ENCODE results near the gene MTHFD1L. TPM values are rescaled to one million over a fixed set of nuclear protein-coding genes. Genes with fewer than 3 reads are reported as not detected.
A peak's percentile ranks its signal among the peaks of the same experiment; 100 is the strongest.

The MTHFD1L gene
- total RNA-seq, 4 donors from 2014 or later = 4.7 to 45.9 (median 24.0) TPM

DNA sequence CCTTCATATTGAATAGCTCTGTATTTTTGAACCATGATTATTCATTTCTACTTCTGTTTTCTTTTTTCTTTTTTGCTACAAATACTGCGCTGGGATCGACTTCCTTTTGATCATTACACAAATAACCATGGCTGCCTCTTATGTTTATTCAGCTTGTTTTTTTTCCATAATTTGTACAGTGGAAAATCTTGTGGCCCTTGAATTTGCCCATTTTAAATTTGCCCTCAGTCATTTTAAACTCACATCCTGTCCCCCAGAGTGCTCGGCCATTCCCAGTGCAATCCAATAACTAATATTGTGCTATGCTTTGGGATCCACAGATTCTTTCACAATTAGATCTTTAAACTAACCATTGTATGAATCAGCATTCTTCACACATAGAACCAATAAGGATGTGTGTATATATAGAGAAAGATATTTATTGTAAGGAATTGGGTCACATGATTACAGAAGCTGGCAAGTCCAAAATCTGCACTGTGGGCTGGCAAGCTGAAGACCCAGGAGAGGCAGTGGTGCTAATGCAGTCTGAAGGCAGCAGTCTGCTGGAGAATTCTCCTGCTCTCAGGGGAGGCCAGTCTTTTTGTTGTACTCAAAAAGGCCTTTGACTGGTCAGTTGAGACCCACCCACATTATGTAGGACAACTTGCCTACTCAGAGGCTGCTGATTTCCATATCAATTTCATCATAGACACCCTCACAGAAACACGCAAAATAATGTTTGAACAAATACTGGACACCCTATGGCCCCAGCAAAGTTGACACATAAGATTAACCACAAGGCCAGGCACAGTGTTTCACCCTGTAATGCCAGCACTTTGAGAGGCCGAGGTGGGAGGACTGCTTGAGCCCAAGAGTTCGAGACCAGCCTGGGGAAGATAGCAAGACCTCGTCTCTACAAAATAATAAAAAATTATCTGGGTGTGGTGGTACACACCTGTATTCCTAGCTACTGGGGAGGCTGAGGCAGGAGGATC, 147.1 kb downstream of the MTHFD1L start:
- no peak for DNase-seq (ENCODE audit: low spot score)

DNA sequence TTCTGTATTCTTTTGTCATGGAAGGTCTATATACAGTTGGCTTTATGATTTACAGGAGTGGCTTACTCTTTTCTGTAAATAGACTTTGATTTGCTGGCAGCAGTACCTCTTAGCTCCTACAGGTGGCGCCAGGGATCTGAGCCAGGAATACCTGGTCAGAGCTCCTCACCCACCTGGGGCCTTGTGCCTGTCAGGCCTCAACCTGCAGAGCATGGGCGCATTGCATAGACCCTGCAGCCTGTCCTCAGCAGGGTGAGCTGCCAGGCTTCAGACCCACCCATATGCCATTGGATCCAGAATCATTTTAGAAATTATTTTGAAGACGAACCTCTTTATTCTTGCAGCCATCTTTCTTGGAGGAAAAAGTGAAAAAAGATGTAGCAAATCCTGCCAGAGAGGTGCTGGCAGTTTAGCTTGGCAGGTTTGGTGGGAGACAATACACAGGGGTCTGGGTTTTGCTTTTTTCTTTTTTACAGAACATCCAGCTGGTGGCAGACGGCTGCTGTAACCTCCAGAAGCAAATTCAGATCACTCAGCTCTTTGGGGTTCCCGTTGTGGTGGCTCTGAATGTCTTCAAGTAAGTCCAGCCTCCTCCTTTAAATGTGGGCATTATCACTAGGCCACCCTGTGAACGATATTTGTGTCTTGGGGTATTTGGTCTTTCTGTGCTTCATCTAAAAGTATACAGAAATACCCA, 149.1 kb downstream of the MTHFD1L start:
- ATAC-seq (ENCODE audit: low FRiP score) (peak; percentile 27), DNase-seq (ENCODE audit: low spot score) (peak; percentile 65)
- TF ChIP-seq, protein P1, sequence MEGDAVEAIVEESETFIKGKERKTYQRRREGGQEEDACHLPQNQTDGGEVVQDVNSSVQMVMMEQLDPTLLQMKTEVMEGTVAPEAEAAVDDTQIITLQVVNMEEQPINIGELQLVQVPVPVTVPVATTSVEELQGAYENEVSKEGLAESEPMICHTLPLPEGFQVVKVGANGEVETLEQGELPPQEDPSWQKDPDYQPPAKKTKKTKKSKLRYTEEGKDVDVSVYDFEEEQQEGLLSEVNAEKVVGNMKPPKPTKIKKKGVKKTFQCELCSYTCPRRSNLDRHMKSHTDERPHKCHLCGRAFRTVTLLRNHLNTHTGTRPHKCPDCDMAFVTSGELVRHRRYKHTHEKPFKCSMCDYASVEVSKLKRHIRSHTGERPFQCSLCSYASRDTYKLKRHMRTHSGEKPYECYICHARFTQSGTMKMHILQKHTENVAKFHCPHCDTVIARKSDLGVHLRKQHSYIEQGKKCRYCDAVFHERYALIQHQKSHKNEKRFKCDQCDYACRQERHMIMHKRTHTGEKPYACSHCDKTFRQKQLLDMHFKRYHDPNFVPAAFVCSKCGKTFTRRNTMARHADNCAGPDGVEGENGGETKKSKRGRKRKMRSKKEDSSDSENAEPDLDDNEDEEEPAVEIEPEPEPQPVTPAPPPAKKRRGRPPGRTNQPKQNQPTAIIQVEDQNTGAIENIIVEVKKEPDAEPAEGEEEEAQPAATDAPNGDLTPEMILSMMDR (IDR thresholded peaks at IDR 0.05) = peak in 2 of 3 donors; percentile 49 to 76

More for the DNA sequence above, 147.1 kb downstream of the MTHFD1L start:
- no peak for ATAC-seq (ENCODE audit: low FRiP score)
- TF ChIP-seq, protein P1 (IDR thresholded peaks at IDR 0.05) = no peak

DNA sequence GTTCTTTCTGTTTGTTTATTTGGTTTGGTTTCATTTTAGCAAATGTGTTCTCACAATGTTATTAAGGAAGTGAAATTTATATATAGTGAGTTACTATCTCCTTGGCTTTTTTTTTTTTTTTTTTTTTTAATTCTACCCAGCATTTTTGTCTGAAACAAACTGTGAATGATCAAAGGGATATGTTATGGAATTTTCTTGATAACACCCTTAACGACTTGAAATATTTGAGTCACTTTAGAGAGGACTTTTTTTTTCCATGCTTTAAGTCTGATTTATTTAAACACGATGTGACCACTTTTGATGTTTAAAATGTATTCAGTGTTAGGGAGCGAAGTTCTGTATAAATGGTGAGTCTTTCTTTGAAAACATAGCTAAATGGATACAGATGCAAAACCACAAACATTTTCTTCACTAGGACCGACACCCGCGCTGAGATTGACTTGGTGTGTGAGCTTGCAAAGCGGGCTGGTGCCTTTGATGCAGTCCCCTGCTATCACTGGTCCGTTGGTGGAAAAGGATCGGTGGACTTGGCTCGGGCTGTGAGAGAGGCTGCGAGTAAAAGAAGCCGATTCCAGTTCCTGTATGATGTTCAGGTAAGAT, 149.7 kb downstream of the MTHFD1L start:
- DNase-seq (ENCODE audit: low spot score) = no peak
- TF ChIP-seq, protein P1 (IDR thresholded peaks at IDR 0.05) = no peak
- no peak for ATAC-seq (ENCODE audit: low FRiP score)

DNA sequence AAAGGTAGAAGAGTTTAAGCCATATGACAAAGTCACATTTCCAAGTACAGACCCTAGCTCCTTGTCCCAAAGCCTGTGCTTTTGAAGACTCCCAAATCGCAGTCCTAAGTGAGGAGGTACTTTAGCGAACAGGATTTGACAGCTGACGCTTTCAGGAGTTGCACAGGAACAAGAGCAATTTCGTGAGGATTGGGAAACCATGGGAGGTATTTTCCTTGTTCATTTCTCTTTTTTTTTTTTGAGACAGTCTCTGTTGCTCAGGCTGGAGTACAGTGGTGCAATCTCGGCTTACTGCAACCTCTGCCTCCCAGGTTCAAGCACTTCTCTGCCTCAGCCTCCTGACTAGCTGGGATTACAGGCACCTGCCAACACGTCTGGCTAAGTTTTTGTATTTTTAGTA, 150.6 kb downstream of the MTHFD1L start:
- ATAC-seq (ENCODE audit: low FRiP score) = no peak
- DNase-seq (ENCODE audit: low spot score) = no peak
- TF ChIP-seq, protein P1 (IDR thresholded peaks at IDR 0.05) = no peak

DNA sequence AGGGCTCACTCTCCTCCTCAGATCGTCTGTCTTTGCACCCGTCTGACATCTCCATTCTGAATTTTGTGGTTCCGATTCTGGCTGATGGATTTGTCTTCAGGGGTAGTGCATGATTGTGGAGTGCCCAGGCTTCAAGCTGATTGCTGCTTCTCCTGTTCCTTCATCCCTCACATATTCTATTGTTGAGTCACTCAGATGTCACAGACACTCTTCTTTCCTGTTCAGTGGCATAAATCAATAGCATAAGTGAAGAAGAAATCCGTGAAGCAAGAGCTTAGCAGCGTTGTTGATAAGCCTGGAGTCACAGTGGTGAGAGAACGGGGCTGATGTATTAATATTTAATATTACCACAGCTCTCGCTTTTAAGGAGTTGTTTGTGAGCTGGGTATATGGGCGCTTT, 152.5 kb downstream of the MTHFD1L start:
- ATAC-seq (ENCODE audit: low FRiP score) (no peak), DNase-seq (ENCODE audit: low spot score) (no peak)
- TF ChIP-seq, protein P1 (IDR thresholded peaks at IDR 0.05) = no peak

DNA sequence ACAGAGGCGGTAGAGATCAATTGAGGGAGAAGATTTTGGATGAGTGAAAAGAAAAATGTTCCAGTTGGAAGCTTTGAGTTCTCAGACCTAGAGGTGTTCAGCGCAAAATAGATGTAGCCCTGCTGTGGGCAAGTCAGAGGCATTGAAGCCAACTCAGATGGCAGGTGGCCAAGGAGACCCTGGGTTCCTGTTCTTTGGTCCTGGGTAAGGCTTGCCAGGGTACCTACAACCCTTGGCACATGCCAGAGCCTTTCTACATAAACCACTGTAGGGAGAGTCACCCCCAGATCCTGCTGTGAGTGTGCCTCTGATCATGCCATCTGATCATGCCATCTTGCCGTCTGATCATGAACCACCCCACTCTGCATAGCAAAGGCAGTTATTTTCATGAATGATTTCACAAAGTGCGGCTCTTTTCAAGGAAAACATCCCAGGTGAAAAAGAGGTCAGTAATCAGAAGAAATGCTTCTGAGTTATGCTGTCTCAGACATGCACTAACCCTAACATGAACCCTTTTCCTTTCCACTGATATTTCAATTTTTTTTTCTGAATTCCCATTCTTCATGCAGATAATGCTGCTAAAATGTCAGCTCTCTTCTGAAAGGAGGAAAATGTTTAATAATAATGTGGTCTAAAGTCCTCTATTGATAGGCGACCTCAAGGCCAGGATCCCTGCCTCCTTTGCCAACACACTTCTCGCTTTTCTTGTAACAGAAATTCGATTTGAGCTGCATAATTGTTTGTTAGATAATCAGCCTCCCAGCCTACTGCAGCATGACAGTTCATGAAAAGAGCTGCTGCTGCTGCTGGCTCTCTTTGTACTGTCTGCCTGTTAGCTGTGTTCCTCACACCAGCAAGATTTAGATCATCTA, 153.6 kb downstream of the MTHFD1L start:
- TF ChIP-seq, protein P1 (IDR thresholded peaks at IDR 0.05) = no peak
- ATAC-seq (ENCODE audit: low FRiP score) (no peak), DNase-seq (ENCODE audit: low spot score) (no peak)
